Activated CD4-positive, alpha-beta memory T cell treated with anti-CD3 and anti-CD28 coated beads, Interleukin-2, amount 10 ng/mL, durations not matched to agents 7 days and 5 days (primary cell): ENCODE measurements around the gene CEP57. TPM values are rescaled to one million over a fixed set of nuclear protein-coding genes. Genes with fewer than 3 reads are reported as not detected.
"Not testable (repeated sequence)": the region's sequence is repeated elsewhere in the genome, so short reads cannot be mapped to it uniquely, and the experiment has no call there.

Experiments
- CTCF ChIA-PET: fragments of 350-600 bp; sonication (Branson Sonifier 250); formaldehyde crosslinking; loops from one replicate; lab custom pipeline; 2021; ENCODE audit warnings: antibody characterized with exemption, inconsistent platforms; lab: Charles Lee
- POLR2A ChIA-PET: fragments of 350-600 bp; sonication (Branson Sonifier 250); formaldehyde crosslinking; loops from one replicate; lab custom pipeline; 2021; ENCODE audit warnings: antibody characterized with exemption; lab: Charles Lee
- DNase-seq: peaks from one replicate; pipeline ENCODE4 v3.0.0-alpha.2; 2020
- H3K27ac Mint-ChIP-seq: one replicate; pipeline ENCODE4 v1.8.0; 2021; ENCODE audit warnings: mild to moderate bottlenecking, mixed read lengths
- H3K27me3 Mint-ChIP-seq: one replicate; pipeline ENCODE4 v1.8.0; 2021; ENCODE audit warnings: mixed read lengths
- H3K36me3 Mint-ChIP-seq: one replicate; pipeline ENCODE4 v1.8.0; 2021; ENCODE audit warnings: low read depth, mixed read lengths
- H3K4me1 Mint-ChIP-seq: one replicate; pipeline ENCODE4 v1.8.0; 2021; ENCODE audit warnings: mixed read lengths
- H3K4me3 Mint-ChIP-seq: one replicate; pipeline ENCODE4 v1.8.0; 2021; ENCODE audit warnings: mild to moderate bottlenecking, mixed read lengths
- H3K9me3 Mint-ChIP-seq: one replicate; pipeline ENCODE4 v1.8.0; 2021; ENCODE audit warnings: mixed read lengths
- total RNA-seq, 2 experiments: library from RNA; stranded (reverse); gene quantifications; one replicate each; pipeline ENCODE4 v1.2.3, GENCODE V29; 2021

CEP57 gene
- total RNA-seq, 2 experiments from 2014 or later: 102 to 105 TPM

- H3K9me3 Mint-ChIP-seq, H3K4me3 Mint-ChIP-seq, DNase-seq, CTCF ChIA-PET, H3K27ac Mint-ChIP-seq, H3K36me3 Mint-ChIP-seq, POLR2A ChIA-PET, H3K27me3 Mint-ChIP-seq, H3K4me1 Mint-ChIP-seq: not testable (repeated sequence)
These were observed 80.6 kb downstream of the CEP57 start for GRCh38 chr11:95870877-95871276.

DNA sequence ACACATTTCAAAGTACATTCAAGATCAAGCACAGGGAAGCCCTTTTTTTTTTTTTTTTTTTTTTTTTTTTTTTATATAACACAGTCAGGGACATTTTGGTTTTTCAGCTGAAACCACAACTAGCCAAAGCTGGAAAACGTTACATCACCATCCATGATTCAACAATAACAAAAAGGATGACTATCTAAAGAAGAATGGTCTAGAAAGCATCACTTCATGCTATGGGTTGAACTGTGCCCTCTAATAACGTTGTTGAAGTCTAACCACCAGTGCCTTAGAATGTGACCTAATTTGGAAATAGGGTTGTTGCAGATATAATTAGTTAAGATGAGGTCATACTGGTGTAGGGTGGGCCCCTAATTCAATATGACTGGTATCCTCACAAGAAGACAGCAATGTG, 87.0 kb downstream of the CEP57 start:
- no peak overlapping the region for H3K27ac Mint-ChIP-seq
- H3K4me3 Mint-ChIP-seq: no peak overlapping the region
- peaks cover 9% of the 10 kb centered on the region for H3K36me3 Mint-ChIP-seq
- no peaks in the 10 kb centered on the region for H3K4me1 Mint-ChIP-seq
- CTCF ChIA-PET: no interaction called here
- POLR2A ChIA-PET: no interaction called here
- H3K27me3 Mint-ChIP-seq: no peaks in the 10 kb centered on the region
- H3K9me3 Mint-ChIP-seq: peaks cover 2% of the 10 kb centered on the region
- DNase-seq: no peak

Other genes with a start within 250 kb of the CEP57 start
- 10 to 100 TPM; 48.1 to 51.5 TPM for gene FAM76B, start 716 bp upstream of the CEP57 start, total RNA-seq
- 10 to 100 TPM; 16.1 to 19.0 TPM for gene MTMR2, start 133.6 kb downstream of the CEP57 start, total RNA-seq